GM23338 (cell line): ENCODE measurements around the gene MTRF1. TPM values are rescaled to one million over a fixed set of nuclear protein-coding genes. Genes with fewer than 3 reads are reported as not detected.

Experiments used
- ATAC-seq: fragments of 200-7000 bp; cut with Tn5 transposase; 3 replicates; pipeline ENCODE4 v1.9.1; 2020
- DNase-seq: peaks from one replicate; pipeline ENCODE4 v3.0.0-alpha.2; 2015; ENCODE audit warnings: low spot score
- H2AFZ ChIP-seq: fragments of 200-600 bp; sonication (generic); 2 replicates; pipeline ENCODE4 v1.8.0; 2016; ENCODE audit warnings: antibody characterized with exemption, mild to moderate bottlenecking, moderate library complexity
- H3F3A ChIP-seq: fragments of 200-600 bp; sonication (generic); replicated peaks from 2 replicates; pipeline ENCODE4 v1.8.0; 2017; ENCODE audit warnings: antibody characterized with exemption, mixed run types, low read depth
- H3K27ac ChIP-seq: fragments of 200-600 bp; sonication (generic); 2 replicates; pipeline ENCODE4 v1.6.1; 2016; ENCODE audit warnings: low read depth
- H3K27me3 ChIP-seq: fragments of 200-600 bp; sonication (generic); 2 replicates; pipeline ENCODE4 v1.8.0; 2016; ENCODE audit warnings: mild to moderate bottlenecking, mixed run types, moderate library complexity; ENCODE audit not compliant: insufficient read depth
- H3K36me3 ChIP-seq: fragments of 200-600 bp; sonication (generic); 2 replicates; pipeline ENCODE4 v1.8.0; 2016; ENCODE audit warnings: mild to moderate bottlenecking; ENCODE audit not compliant: insufficient read depth
- H3K4me1 ChIP-seq: fragments of 200-600 bp; sonication (generic); 2 replicates; pipeline ENCODE4 v1.8.0; 2016; ENCODE audit warnings: mild to moderate bottlenecking, moderate library complexity; ENCODE audit not compliant: insufficient read depth
- H3K4me2 ChIP-seq: fragments of 200-600 bp; sonication (generic); 2 replicates; pipeline ENCODE4 v1.7.1; 2017; ENCODE audit warnings: mixed run types
- H3K4me3 ChIP-seq: fragments of 200-600 bp; sonication (generic); 2 replicates; pipeline ENCODE4 v1.6.1; 2016; ENCODE audit warnings: mixed run types
- H3K79me2 ChIP-seq: fragments of 200-600 bp; sonication (generic); replicated peaks from 2 replicates; pipeline ENCODE4 v1.8.0; 2017; ENCODE audit warnings: mild to moderate bottlenecking; ENCODE audit not compliant: insufficient read depth
- H3K9me2 ChIP-seq: fragments of 200-600 bp; sonication (generic); 2 replicates; pipeline ENCODE4 v1.8.0; 2017; ENCODE audit not compliant: insufficient read depth
- H4K20me1 ChIP-seq: fragments of 200-600 bp; sonication (generic); replicated peaks from 2 replicates; pipeline ENCODE4 v1.8.0; 2017; ENCODE audit warnings: mild to moderate bottlenecking; ENCODE audit not compliant: insufficient read depth
- H3K27ac Mint-ChIP-seq: 2 replicates; pipeline ENCODE4 v1.8.0; 2020; ENCODE audit warnings: inconsistent platforms, mild to moderate bottlenecking, moderate library complexity, mixed read lengths
- H3K27me3 Mint-ChIP-seq: 3 replicates; pipeline ENCODE4 v1.8.0; 2022; ENCODE audit warnings: low read depth, mild to moderate bottlenecking, moderate library complexity, mixed read lengths, inconsistent platforms; ENCODE audit not compliant: insufficient read depth, poor library complexity
- H3K36me3 Mint-ChIP-seq: 3 replicates; pipeline ENCODE4 v1.8.0; 2021; ENCODE audit warnings: low read depth, mild to moderate bottlenecking, inconsistent platforms, moderate library complexity, mixed read lengths
- H3K4me1 Mint-ChIP-seq: 3 replicates; pipeline ENCODE4 v1.8.0; 2020; ENCODE audit warnings: mild to moderate bottlenecking, inconsistent platforms, mixed read lengths
- H3K4me3 Mint-ChIP-seq: 3 replicates; pipeline ENCODE4 v1.8.0; 2021; ENCODE audit warnings: moderate library complexity, mild to moderate bottlenecking, inconsistent platforms, mixed read lengths
- H3K9me3 Mint-ChIP-seq: 3 replicates; pipeline ENCODE4 v1.8.0; 2020; ENCODE audit warnings: moderate library complexity, mild to moderate bottlenecking, inconsistent platforms, mixed read lengths
- EZH2 ChIP-seq: fragments of 200-600 bp; sonication (generic); IDR thresholded peaks from one replicate; pipeline ENCODE4 v1.8.0; 2017; ENCODE audit warnings: antibody characterized with exemption, mild to moderate bottlenecking, low read depth; ENCODE audit not compliant: unreplicated experiment
- EZH2phosphoT487 ChIP-seq: fragments of 200-600 bp; sonication (generic); IDR thresholded peaks from one replicate; pipeline ENCODE4 v1.8.1; 2018; ENCODE audit warnings: antibody characterized with exemption; ENCODE audit not compliant: unreplicated experiment
- JUNB ChIP-seq: IDR thresholded peaks from one replicate; pipeline ENCODE4 v1.6.1; 2016; ENCODE audit warnings: antibody characterized with exemption; ENCODE audit not compliant: unreplicated experiment
- STAT1 ChIP-seq: IDR thresholded peaks from one replicate; pipeline ENCODE4 v1.6.1; 2016; ENCODE audit warnings: antibody characterized with exemption; ENCODE audit not compliant: unreplicated experiment
- polyA plus RNA-seq: library from polyadenylated mRNA; unstranded; fragments of >200 nt; fragmentation: Nextera tagmentation; extraction: Ambion mirVana; gene quantifications from 2 replicates; pipeline ENCODE4 v1.2.1, GENCODE V29; 2016
- total RNA-seq: library from RNA; depleted of rRNA; stranded (reverse); fragments of >200 nt; shearing (Covaris generic); gene quantifications from 2 replicates; pipeline ENCODE4 v1.2.3, GENCODE V29; 2014
- TF ChIP-seq, protein P1 (sequence below): fragments of 250-450 bp; sonication (Bioruptor Pico); IDR thresholded peaks from 2 replicates; pipeline ENCODE4 v1.5.0; 2020; ENCODE audit warnings: mild to moderate bottlenecking, moderate library complexity
- TF ChIP-seq, protein P2 (sequence below): IDR thresholded peaks from 2 replicates; pipeline ENCODE4 v1.6.1; 2016; ENCODE audit warnings: antibody characterized with exemption
- TF ChIP-seq, protein P3 (sequence below): IDR thresholded peaks from one replicate; pipeline ENCODE4 v1.6.1; 2018; ENCODE audit warnings: antibody characterized with exemption; ENCODE audit not compliant: unreplicated experiment

The MTRF1 gene
- total and polyA plus RNA-seq, 2 experiments from 2014 or later, result 18.4 to 22.6 TPM

DNA sequence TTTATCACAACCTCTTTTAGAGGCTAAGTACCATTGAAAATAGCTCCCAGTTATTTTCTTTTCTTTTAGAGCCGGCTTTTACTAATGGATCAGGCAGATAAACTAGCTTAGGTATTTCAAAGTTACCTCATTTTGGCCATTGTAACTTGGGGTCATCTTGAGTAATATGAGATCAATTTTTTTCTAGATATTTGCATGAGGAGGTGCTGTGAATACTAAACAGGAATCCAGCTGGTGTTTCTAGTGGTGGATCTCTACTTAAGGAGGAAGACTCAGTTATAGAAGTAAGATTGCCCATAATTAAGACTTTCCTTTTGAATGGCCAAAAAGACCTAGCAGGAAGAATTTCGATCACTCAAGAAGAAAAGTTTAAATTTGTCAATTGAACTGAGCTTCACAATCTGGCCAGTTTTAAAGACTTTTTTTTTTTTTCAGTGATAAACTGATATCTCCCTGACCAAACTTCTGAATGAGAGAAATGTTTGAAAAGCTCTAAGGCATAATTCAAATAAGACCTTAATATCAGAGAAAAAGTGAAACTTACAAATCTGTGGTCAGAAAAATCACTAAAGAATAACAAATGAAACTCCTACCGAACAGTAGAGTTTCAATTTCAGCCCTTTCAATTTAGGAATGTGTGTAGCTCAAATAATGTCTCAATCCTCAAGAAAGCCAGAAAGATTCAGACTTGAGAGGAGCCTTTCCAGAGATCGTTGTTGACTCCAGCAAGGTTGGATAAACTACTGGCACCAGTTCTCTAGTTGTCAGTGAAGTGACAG is 36.1 kb upstream of the MTRF1 start (continued):
- TF ChIP-seq, protein P1, sequence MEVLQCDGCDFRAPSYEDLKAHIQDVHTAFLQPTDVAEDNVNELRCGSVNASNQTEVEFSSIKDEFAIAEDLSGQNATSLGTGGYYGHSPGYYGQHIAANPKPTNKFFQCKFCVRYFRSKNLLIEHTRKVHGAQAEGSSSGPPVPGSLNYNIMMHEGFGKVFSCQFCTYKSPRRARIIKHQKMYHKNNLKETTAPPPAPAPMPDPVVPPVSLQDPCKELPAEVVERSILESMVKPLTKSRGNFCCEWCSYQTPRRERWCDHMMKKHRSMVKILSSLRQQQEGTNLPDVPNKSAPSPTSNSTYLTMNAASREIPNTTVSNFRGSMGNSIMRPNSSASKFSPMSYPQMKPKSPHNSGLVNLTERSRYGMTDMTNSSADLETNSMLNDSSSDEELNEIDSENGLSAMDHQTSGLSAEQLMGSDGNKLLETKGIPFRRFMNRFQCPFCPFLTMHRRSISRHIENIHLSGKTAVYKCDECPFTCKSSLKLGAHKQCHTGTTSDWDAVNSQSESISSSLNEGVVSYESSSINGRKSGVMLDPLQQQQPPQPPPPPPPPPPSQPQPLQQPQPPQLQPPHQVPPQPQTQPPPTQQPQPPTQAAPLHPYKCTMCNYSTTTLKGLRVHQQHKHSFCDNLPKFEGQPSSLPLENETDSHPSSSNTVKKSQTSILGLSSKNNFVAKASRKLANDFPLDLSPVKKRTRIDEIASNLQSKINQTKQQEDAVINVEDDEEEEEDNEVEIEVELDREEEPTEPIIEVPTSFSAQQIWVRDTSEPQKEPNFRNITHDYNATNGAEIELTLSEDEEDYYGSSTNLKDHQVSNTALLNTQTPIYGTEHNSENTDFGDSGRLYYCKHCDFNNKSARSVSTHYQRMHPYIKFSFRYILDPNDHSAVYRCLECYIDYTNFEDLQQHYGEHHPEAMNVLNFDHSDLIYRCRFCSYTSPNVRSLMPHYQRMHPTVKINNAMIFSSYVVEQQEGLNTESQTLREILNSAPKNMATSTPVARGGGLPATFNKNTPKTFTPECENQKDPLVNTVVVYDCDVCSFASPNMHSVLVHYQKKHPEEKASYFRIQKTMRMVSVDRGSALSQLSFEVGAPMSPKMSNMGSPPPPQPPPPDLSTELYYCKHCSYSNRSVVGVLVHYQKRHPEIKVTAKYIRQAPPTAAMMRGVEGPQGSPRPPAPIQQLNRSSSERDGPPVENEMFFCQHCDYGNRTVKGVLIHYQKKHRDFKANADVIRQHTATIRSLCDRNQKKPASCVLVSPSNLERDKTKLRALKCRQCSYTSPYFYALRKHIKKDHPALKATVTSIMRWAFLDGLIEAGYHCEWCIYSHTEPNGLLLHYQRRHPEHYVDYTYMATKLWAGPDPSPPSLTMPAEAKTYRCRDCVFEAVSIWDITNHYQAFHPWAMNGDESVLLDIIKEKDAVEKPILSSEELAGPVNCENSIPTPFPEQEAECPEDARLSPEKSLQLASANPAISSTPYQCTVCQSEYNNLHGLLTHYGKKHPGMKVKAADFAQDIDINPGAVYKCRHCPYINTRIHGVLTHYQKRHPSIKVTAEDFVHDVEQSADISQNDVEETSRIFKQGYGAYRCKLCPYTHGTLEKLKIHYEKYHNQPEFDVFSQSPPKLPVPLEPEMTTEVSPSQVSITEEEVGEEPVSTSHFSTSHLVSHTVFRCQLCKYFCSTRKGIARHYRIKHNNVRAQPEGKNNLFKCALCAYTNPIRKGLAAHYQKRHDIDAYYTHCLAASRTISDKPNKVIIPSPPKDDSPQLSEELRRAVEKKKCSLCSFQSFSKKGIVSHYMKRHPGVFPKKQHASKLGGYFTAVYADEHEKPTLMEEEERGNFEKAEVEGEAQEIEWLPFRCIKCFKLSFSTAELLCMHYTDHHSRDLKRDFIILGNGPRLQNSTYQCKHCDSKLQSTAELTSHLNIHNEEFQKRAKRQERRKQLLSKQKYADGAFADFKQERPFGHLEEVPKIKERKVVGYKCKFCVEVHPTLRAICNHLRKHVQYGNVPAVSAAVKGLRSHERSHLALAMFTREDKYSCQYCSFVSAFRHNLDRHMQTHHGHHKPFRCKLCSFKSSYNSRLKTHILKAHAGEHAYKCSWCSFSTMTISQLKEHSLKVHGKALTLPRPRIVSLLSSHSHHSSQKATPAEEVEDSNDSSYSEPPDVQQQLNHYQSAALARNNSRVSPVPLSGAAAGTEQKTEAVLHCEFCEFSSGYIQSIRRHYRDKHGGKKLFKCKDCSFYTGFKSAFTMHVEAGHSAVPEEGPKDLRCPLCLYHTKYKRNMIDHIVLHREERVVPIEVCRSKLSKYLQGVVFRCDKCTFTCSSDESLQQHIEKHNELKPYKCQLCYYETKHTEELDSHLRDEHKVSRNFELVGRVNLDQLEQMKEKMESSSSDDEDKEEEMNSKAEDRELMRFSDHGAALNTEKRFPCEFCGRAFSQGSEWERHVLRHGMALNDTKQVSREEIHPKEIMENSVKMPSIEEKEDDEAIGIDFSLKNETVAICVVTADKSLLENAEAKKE (CRISPR knock-in tag), result no peak
- TF ChIP-seq, protein P2, sequence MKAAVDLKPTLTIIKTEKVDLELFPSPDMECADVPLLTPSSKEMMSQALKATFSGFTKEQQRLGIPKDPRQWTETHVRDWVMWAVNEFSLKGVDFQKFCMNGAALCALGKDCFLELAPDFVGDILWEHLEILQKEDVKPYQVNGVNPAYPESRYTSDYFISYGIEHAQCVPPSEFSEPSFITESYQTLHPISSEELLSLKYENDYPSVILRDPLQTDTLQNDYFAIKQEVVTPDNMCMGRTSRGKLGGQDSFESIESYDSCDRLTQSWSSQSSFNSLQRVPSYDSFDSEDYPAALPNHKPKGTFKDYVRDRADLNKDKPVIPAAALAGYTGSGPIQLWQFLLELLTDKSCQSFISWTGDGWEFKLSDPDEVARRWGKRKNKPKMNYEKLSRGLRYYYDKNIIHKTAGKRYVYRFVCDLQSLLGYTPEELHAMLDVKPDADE, result no peak

DNA sequence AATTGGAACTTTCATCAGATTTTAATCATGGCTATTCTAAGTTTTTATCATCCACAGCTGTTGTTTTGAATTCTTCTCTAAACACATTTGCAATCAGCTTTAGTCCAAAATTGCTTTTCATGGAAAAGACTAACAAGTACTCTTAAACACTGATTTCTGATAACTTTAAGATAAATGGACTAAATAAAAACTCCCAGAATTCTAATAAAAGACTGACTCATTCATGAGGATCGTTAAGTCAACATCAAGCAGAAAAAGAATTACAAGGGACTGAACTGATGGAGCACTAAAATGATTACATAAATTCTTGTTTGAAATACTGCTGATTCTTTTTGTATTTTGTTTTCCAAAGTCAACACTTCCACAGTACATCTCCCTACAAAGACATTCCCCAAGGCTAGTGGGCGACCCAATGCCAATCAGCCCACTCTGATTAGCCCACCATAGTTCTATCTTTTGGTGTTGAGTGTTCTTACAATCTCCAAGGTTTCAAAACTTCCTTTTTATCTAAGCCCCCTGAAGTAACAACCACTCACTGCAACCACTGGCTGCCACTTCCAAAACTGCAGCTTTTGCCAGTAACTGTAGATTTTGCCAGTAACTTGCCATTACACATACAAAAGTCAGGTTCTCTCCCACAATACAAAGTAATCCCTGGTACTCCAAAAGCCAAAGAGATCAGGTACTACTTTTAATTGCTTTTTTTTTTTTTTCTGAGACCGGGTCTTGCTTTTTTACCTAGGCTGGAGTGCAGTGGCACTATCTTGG is 33.7 kb upstream of the MTRF1 start:
- Mint-ChIP-seq H3K27ac (no peak overlapping the region), H3K27me3 (no peaks in the 10 kb centered on the region), H3K4me1 (no peaks in the 10 kb centered on the region), H3K36me3 (no peaks in the 10 kb centered on the region), H3K4me3 (no peak overlapping the region), H3K9me3 (peaks cover 5% of the 10 kb centered on the region)
- Histone ChIP-seq H3F3A (no peaks in the 10 kb centered on the region), H3K79me2 (no peaks in the 10 kb centered on the region), H3K27me3 (no peaks in the 10 kb centered on the region), H3K27ac (no peak overlapping the region), H2AFZ (no peak overlapping the region), H3K4me2 (no peak overlapping the region), H3K9me2 (0 out of 2 replicates have a peak, but pooled peaks cover 6% of the 10 kb centered on the region), H4K20me1 (no peaks in the 10 kb centered on the region), H3K4me3 (no peak overlapping the region), H3K4me1 (0 out of 2 replicates have a peak, but pooled peaks cover 6% of the 10 kb centered on the region), H3K36me3 (no peaks in the 10 kb centered on the region)
- no peak for DNase-seq
- ATAC-seq, result no peak
- no peak for TF ChIP-seq EZH2phosphoT487
- no peak for TF ChIP-seq JUNB
- TF ChIP-seq, protein P3, sequence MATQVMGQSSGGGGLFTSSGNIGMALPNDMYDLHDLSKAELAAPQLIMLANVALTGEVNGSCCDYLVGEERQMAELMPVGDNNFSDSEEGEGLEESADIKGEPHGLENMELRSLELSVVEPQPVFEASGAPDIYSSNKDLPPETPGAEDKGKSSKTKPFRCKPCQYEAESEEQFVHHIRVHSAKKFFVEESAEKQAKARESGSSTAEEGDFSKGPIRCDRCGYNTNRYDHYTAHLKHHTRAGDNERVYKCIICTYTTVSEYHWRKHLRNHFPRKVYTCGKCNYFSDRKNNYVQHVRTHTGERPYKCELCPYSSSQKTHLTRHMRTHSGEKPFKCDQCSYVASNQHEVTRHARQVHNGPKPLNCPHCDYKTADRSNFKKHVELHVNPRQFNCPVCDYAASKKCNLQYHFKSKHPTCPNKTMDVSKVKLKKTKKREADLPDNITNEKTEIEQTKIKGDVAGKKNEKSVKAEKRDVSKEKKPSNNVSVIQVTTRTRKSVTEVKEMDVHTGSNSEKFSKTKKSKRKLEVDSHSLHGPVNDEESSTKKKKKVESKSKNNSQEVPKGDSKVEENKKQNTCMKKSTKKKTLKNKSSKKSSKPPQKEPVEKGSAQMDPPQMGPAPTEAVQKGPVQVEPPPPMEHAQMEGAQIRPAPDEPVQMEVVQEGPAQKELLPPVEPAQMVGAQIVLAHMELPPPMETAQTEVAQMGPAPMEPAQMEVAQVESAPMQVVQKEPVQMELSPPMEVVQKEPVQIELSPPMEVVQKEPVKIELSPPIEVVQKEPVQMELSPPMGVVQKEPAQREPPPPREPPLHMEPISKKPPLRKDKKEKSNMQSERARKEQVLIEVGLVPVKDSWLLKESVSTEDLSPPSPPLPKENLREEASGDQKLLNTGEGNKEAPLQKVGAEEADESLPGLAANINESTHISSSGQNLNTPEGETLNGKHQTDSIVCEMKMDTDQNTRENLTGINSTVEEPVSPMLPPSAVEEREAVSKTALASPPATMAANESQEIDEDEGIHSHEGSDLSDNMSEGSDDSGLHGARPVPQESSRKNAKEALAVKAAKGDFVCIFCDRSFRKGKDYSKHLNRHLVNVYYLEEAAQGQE, result no peak
- TF ChIP-seq EZH2, result no peak
- no peak for TF ChIP-seq STAT1
